H9 (cell line): ENCODE measurements around the gene TMEM191C. TPM values are rescaled to one million over a fixed set of nuclear protein-coding genes. Genes with fewer than 3 reads are reported as not detected.

Source experiments
- DNase-seq: peaks from one replicate; pipeline ENCODE4 v3.0.0-alpha.2; 2017
- H2AFZ ChIP-seq: one replicate; pipeline ENCODE4 v1.6.1; 2013; ENCODE audit warnings: mild to moderate bottlenecking, low read length, control low read depth, moderate library complexity
- H2AK5ac ChIP-seq: 2 replicates; pipeline ENCODE4 v1.6.1; 2013; ENCODE audit warnings: low read length, control low read depth, mixed read lengths; ENCODE audit not compliant: insufficient read length
- H2BK120ac ChIP-seq: one replicate; pipeline ENCODE4 v1.6.1; 2013; ENCODE audit warnings: low read depth, mild to moderate bottlenecking, low read length, control low read depth, inconsistent platforms; ENCODE audit not compliant: poor library complexity, severe bottlenecking
- H2BK12ac ChIP-seq: 2 replicates; pipeline ENCODE4 v1.6.1; 2013; ENCODE audit warnings: low read length, control low read depth, mixed read lengths, low read depth; ENCODE audit not compliant: insufficient read length
- H2BK15ac ChIP-seq: 2 replicates; pipeline ENCODE4 v1.6.1; 2013; ENCODE audit warnings: low read depth, low read length, control low read depth
- H2BK20ac ChIP-seq: one replicate; pipeline ENCODE4 v1.6.1; 2013; ENCODE audit warnings: low read depth, mild to moderate bottlenecking, low read length, control low read depth, inconsistent platforms; ENCODE audit not compliant: poor library complexity, severe bottlenecking
- H2BK5ac ChIP-seq: 2 replicates; pipeline ENCODE4 v1.6.1; 2013; ENCODE audit warnings: low read length, control low read depth, mixed read lengths; ENCODE audit not compliant: insufficient read length
- H3K14ac ChIP-seq: 2 replicates; pipeline ENCODE4 v1.6.1; 2013; ENCODE audit warnings: low read length, control low read depth; ENCODE audit not compliant: insufficient read depth
- H3K18ac ChIP-seq: 2 replicates; pipeline ENCODE4 v1.6.1; 2013; ENCODE audit warnings: low read depth, mild to moderate bottlenecking, mixed read lengths, low read length, control low read depth; ENCODE audit not compliant: insufficient read length
- H3K23ac ChIP-seq: 2 replicates; pipeline ENCODE4 v1.6.1; 2013; ENCODE audit warnings: low read length, control low read depth, mixed read lengths, low read depth; ENCODE audit not compliant: insufficient read length
- H3K23me2 ChIP-seq: 2 replicates; pipeline ENCODE4 v1.6.1; 2013; ENCODE audit warnings: low read depth, mild to moderate bottlenecking, mixed read lengths, low read length, control low read depth; ENCODE audit not compliant: insufficient read length, poor library complexity, severe bottlenecking
- H3K27ac ChIP-seq: 2 replicates; pipeline ENCODE4 v1.5.1; 2013; ENCODE audit warnings: low read length, control low read depth, mixed read lengths, low read depth; ENCODE audit not compliant: insufficient read length
- H3K27me3 ChIP-seq: 2 replicates; pipeline ENCODE4 v1.6.1; 2013; ENCODE audit warnings: low read length, control low read depth, inconsistent platforms; ENCODE audit not compliant: insufficient read depth
- H3K4ac ChIP-seq: 2 replicates; pipeline ENCODE4 v1.6.1; 2013; ENCODE audit warnings: low read depth, mild to moderate bottlenecking, control low read depth, inconsistent platforms, low read length, moderate library complexity
- H3K4me1 ChIP-seq: 2 replicates; pipeline ENCODE4 v1.6.1; 2013; ENCODE audit warnings: low read length, control low read depth, inconsistent platforms; ENCODE audit not compliant: insufficient read depth
- H3K4me2 ChIP-seq: 2 replicates; pipeline ENCODE4 v1.6.1; 2013; ENCODE audit warnings: low read length, control low read depth, mixed read lengths; ENCODE audit not compliant: insufficient read length, insufficient read depth
- H3K56ac ChIP-seq: 2 replicates; pipeline ENCODE4 v1.6.1; 2013; ENCODE audit warnings: low read depth, mild to moderate bottlenecking, mixed read lengths, low read length, control low read depth; ENCODE audit not compliant: insufficient read length
- H3K79me1 ChIP-seq: 2 replicates; pipeline ENCODE4 v1.6.1; 2013; ENCODE audit warnings: low read depth, mild to moderate bottlenecking, moderate library complexity, low read length, control low read depth, inconsistent platforms; ENCODE audit not compliant: insufficient read depth, poor library complexity, severe bottlenecking
- H3K79me2 ChIP-seq: 2 replicates; pipeline ENCODE4 v1.6.1; 2013; ENCODE audit warnings: low read length, control low read depth, inconsistent platforms; ENCODE audit not compliant: insufficient read depth
- H3K9ac ChIP-seq: 2 replicates; pipeline ENCODE4 v1.6.1; 2013; ENCODE audit warnings: low read length, control low read depth, mixed read lengths; ENCODE audit not compliant: insufficient read length; ENCODE audit errors: extremely low read depth
- H3K9me3 ChIP-seq: one replicate; pipeline ENCODE4 v1.6.1; 2013; ENCODE audit warnings: low read depth, low read length, inconsistent platforms; ENCODE audit not compliant: control insufficient read depth
- H3T11ph ChIP-seq: one replicate; pipeline ENCODE4 v1.6.1; 2013; ENCODE audit warnings: mild to moderate bottlenecking, low read length, control low read depth, inconsistent platforms
- H4K20me1 ChIP-seq: one replicate; pipeline ENCODE4 v1.6.1; 2013; ENCODE audit not compliant: control insufficient read depth, insufficient read length, insufficient read depth
- H4K5ac ChIP-seq: 2 replicates; pipeline ENCODE4 v1.6.1; 2013; ENCODE audit warnings: low read depth, mild to moderate bottlenecking, mixed read lengths, low read length, control low read depth; ENCODE audit not compliant: insufficient read length
- H4K8ac ChIP-seq: replicated peaks from 2 replicates; pipeline ENCODE4 v1.6.1; 2013; ENCODE audit warnings: low read length, control low read depth, mixed read lengths, low read depth; ENCODE audit not compliant: insufficient read length
- H4K91ac ChIP-seq: 2 replicates; pipeline ENCODE4 v1.6.1; 2013; ENCODE audit warnings: low read depth, mild to moderate bottlenecking, moderate library complexity, mixed read lengths, low read length, control low read depth; ENCODE audit not compliant: insufficient read length
- H3K27ac Mint-ChIP-seq, 3 experiments: 2 replicates in 2 of 3; 3 replicates in 1 of 3; pipeline ENCODE4 v1.8.0; 2020 to 2021; ENCODE audit warnings: mixed read lengths in 3 of 3, mild to moderate bottlenecking in 1 of 3, moderate library complexity in 1 of 3
- H3K27me3 Mint-ChIP-seq: 2 replicates; pipeline ENCODE4 v1.8.0; 2021; ENCODE audit warnings: low read depth, mild to moderate bottlenecking, moderate library complexity, mixed read lengths
- H3K36me3 Mint-ChIP-seq, 3 experiments: 2 replicates in 2 of 3; 3 replicates in 1 of 3; pipeline ENCODE4 v1.8.0; 2020 to 2021; ENCODE audit warnings: low read depth in 3 of 3, mixed read lengths in 3 of 3; ENCODE audit not compliant: insufficient read depth in 1 of 3
- H3K4me1 Mint-ChIP-seq, 2 experiments: 2 replicates each; pipeline ENCODE4 v1.8.0; 2020; ENCODE audit warnings: mixed read lengths in 2 of 2
- H3K4me3 Mint-ChIP-seq, 2 experiments: 2 replicates in 1 of 2; 3 replicates in 1 of 2; pipeline ENCODE4 v1.8.0; 2020 to 2021; ENCODE audit warnings: mild to moderate bottlenecking in 2 of 2, mixed read lengths in 2 of 2, moderate library complexity in 1 of 2
- H3K9me3 Mint-ChIP-seq, 2 experiments: 2 replicates in 1 of 2; 3 replicates in 1 of 2; pipeline ENCODE4 v1.8.0; 2020; ENCODE audit warnings: mild to moderate bottlenecking in 2 of 2, mixed read lengths in 2 of 2, moderate library complexity in 1 of 2
- WGBS: extraction: QIAGEN DNeasy Blood & Tissue Kit; methylation state at CpG from one replicate; pipeline ENCODE4 v1.1.7; 2013; ENCODE audit warnings: missing lambda C conversion rate, low lambda C conversion rate, mixed read lengths; ENCODE audit not compliant: insufficient read length; ENCODE audit errors: extremely low coverage; 5-methylcytosine and 5-hydroxymethylcytosine counted together
- total RNA-seq: library from RNA; stranded (reverse); gene quantifications from 2 replicates; pipeline ENCODE4 v1.2.1, GENCODE V29; 2021
- TF ChIP-seq, protein P1 (sequence below): fragments of 200-600 bp; sonication (generic); conservative IDR thresholded peaks from 3 replicates; pipeline ENCODE4 v1.8.0; 2021; ENCODE audit warnings: antibody characterized with exemption, mild to moderate bottlenecking

The TMEM191C gene
- total RNA-seq, 1 experiment from 2014 or later = 4.2 TPM

DNA sequence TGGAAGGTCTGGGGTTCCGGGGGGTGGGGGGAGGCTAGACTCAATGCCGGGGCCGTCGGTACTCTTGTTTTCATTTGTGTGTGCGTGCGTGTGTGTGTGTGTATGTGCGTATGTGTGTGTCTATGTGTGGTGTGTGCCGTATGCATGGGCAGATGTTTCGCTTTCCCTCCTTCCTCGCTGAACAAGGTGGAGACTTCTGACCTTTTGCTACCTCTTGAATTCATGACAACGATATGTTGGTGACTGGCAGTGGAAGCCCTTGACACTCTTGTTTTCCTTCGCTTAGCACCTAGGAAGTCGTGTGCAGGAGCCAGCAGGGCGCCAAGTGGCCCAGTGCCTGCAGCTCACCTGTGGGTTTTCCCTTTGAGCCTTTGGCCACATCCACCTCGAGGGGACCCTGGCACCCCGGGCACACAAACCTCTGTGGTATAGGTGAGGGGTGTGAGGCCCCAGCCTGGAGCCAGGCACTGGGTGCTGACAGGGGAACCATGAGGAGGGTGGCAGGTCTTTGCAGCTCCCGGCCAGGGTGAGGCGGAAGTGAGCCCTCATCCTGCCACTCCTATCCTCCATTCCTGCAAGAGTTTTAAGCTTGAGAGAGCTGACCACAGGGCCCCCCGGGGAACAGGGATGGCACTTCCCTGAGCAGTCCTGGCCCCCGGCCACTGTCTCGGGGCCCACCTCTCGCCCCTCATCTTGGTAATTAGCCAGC is 19.3 kb upstream of the TMEM191C start:
- H3K27ac ChIP-seq = no peak overlapping the region
- no peak overlapping the region for H4K91ac ChIP-seq
- Mint-ChIP-seq H3K27ac (peak overlapping the region in 2 of 3 experiments; percentile 35 to 53; a peak in 3 of 7 replicates), H3K9me3 (no peaks in the 10 kb centered on the region), H3K36me3 (peaks cover 5 to 30% (median 21%) of the 10 kb centered on the region in 3 experiments; a peak in 6 of 7 replicates), H3K4me1 (peaks cover 16 to 41% of the 10 kb centered on the region in 2 experiments), H3K27me3 (no peaks in the 10 kb centered on the region), H3K4me3 (no peak overlapping the region)
- H2BK5ac ChIP-seq = no peak overlapping the region
- peaks cover 5% of the 10 kb centered on the region for H3K79me1 ChIP-seq
- no CpG with 5 or more reads among the region's 22 CpGs for WGBS
- no peak overlapping the region for H3K14ac ChIP-seq
- no peak overlapping the region for H2BK12ac ChIP-seq
- no peak overlapping the region for H3K56ac ChIP-seq
- H3K27me3 ChIP-seq = no peaks in the 10 kb centered on the region
- no peaks in the 10 kb centered on the region for H3K9me3 ChIP-seq
- no peak overlapping the region for H3K18ac ChIP-seq
- no peak overlapping the region for H3K4ac ChIP-seq
- no peak overlapping the region for H2BK20ac ChIP-seq
- TF ChIP-seq, protein P1, sequence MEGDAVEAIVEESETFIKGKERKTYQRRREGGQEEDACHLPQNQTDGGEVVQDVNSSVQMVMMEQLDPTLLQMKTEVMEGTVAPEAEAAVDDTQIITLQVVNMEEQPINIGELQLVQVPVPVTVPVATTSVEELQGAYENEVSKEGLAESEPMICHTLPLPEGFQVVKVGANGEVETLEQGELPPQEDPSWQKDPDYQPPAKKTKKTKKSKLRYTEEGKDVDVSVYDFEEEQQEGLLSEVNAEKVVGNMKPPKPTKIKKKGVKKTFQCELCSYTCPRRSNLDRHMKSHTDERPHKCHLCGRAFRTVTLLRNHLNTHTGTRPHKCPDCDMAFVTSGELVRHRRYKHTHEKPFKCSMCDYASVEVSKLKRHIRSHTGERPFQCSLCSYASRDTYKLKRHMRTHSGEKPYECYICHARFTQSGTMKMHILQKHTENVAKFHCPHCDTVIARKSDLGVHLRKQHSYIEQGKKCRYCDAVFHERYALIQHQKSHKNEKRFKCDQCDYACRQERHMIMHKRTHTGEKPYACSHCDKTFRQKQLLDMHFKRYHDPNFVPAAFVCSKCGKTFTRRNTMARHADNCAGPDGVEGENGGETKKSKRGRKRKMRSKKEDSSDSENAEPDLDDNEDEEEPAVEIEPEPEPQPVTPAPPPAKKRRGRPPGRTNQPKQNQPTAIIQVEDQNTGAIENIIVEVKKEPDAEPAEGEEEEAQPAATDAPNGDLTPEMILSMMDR = peak; percentile 66
- H3K23ac ChIP-seq = no peak overlapping the region
- no peak overlapping the region for H3T11ph ChIP-seq
- no peak overlapping the region for H4K5ac ChIP-seq
- H3K23me2 ChIP-seq = no peaks in the 10 kb centered on the region
- H3K9ac ChIP-seq = no peak overlapping the region
- peak; percentile 63 for DNase-seq
- H4K8ac ChIP-seq = no peak overlapping the region
- no peak overlapping the region for H2BK120ac ChIP-seq
- H3K79me2 ChIP-seq = no peaks in the 10 kb centered on the region
- no peak overlapping the region for H2BK15ac ChIP-seq
- H2AK5ac ChIP-seq = no peak overlapping the region
- no peaks in the 10 kb centered on the region for H4K20me1 ChIP-seq
- H2AFZ ChIP-seq = no peak overlapping the region
- H3K4me2 ChIP-seq = no peak overlapping the region
- H3K4me1 ChIP-seq = no peaks in the 10 kb centered on the region; the same call in 1 of the 2 replicates
